Keratinocyte (primary cell): Measurements from ENCODE around the gene WDR87. TPM values are rescaled to one million over a fixed set of nuclear protein-coding genes. Genes with fewer than 3 reads are reported as not detected.

Source experiments
- DNase-seq: peaks from one replicate; pipeline ENCODE4 v3.0.0-alpha.2; 2011; ENCODE audit warnings: low read depth, missing footprints, low spot score
- FAIRE-seq: peaks from 2 replicates; lab custom pipeline; 2011; peaks lifted over from hg19 to GRCh38; lab: Jason Lieb, UNC
- H2AFZ ChIP-seq: 2 replicates; pipeline ENCODE4 v1.6.0; 2012; ENCODE audit warnings: low read length, control low read depth, inconsistent platforms; ENCODE audit not compliant: control insufficient read depth
- H3K27ac ChIP-seq: 2 replicates; pipeline ENCODE4 v1.5.1; 2011; ENCODE audit warnings: low read length; ENCODE audit not compliant: control insufficient read depth, insufficient read depth
- H3K27me3 ChIP-seq: 3 replicates; pipeline ENCODE4 v1.6.0; 2011; ENCODE audit warnings: low read length; ENCODE audit not compliant: control insufficient read depth, insufficient read depth; ENCODE audit errors: extremely low read depth
- H3K36me3 ChIP-seq, 2 experiments: 2 replicates in 1 of 2; 3 replicates in 1 of 2; pipeline ENCODE4 v1.5.1; 2011; ENCODE audit warnings: low read length in 2 of 2, mild to moderate bottlenecking in 1 of 2; ENCODE audit not compliant: control insufficient read depth in 2 of 2, insufficient read depth in 2 of 2; ENCODE audit errors: extremely low read depth in 1 of 2
- H3K4me1 ChIP-seq: 3 replicates; pipeline ENCODE4 v1.5.1; 2011; ENCODE audit warnings: low read length; ENCODE audit not compliant: control insufficient read depth, insufficient read depth; ENCODE audit errors: extremely low read depth
- H3K4me2 ChIP-seq: 3 replicates; pipeline ENCODE4 v1.6.0; 2011; ENCODE audit warnings: low read depth, low read length; ENCODE audit not compliant: control insufficient read depth, insufficient read depth; ENCODE audit errors: extremely low read depth
- H3K4me3 ChIP-seq, 3 experiments: fragments of 200-600 bp in 1 of 3; sonication (generic) in 1 of 3; 2 replicates in 2 of 3; 3 replicates in 1 of 3; pipeline ENCODE4 v1.5.1; 2011 to 2016; ENCODE audit warnings: low read length in 3 of 3, mild to moderate bottlenecking in 3 of 3, control low read depth in 2 of 3, inconsistent platforms in 1 of 3, low read depth in 1 of 3, mixed read lengths in 1 of 3, mixed run types in 1 of 3, moderate library complexity in 1 of 3; ENCODE audit not compliant: control insufficient read depth in 2 of 3, insufficient read depth in 2 of 3; ENCODE audit errors: extremely low read depth in 1 of 3
- H3K79me2 ChIP-seq: 2 replicates; pipeline ENCODE4 v1.6.0; 2012; ENCODE audit warnings: low read length; ENCODE audit not compliant: control insufficient read depth, insufficient read depth
- H3K9ac ChIP-seq: 3 replicates; pipeline ENCODE4 v1.6.0; 2011; ENCODE audit warnings: low read length; ENCODE audit not compliant: control insufficient read depth, insufficient read depth; ENCODE audit errors: extremely low read depth
- H3K9me1 ChIP-seq: 3 replicates; pipeline ENCODE4 v1.6.0; 2011; ENCODE audit warnings: low read length; ENCODE audit not compliant: control insufficient read depth, insufficient read depth; ENCODE audit errors: extremely low read depth
- H3K9me3 ChIP-seq: 2 replicates; pipeline ENCODE4 v1.5.1; 2012; ENCODE audit warnings: low read depth, low read length; ENCODE audit not compliant: control insufficient read depth
- H4K20me1 ChIP-seq: 3 replicates; pipeline ENCODE4 v1.6.0; 2011; ENCODE audit warnings: low read length; ENCODE audit not compliant: control insufficient read depth, insufficient read depth; ENCODE audit errors: extremely low read depth
- CTCF ChIP-seq, 3 experiments: IDR thresholded peaks in 1 of 3; conservative IDR thresholded peaks in 1 of 3; optimal IDR thresholded peaks in 1 of 3; 2 replicates in 2 of 3; 3 replicates in 1 of 3; pipeline versions ENCODE3 to v1.5.1; 2011; ENCODE audit warnings: low read length in 3 of 3, mild to moderate bottlenecking in 3 of 3, moderate library complexity in 2 of 3, control low read depth in 1 of 3, inconsistent platforms in 1 of 3; ENCODE audit not compliant: insufficient read depth in 2 of 3; ENCODE audit errors: extremely low read depth in 1 of 3
- EZH2 ChIP-seq: IDR thresholded peaks from one replicate; pipeline ENCODE4 v1.6.1; 2012; ENCODE audit warnings: inconsistent platforms, mild to moderate bottlenecking, low read length, moderate library complexity
- dilution Hi-C: fragments of 300-500 bp; cut with MboI; formaldehyde crosslinking; loops from one replicate; pipeline ENCODE4 v1.7.0; 2020; ENCODE audit warnings: low sequenced_read_pairs; ENCODE audit not compliant: extremely low pct_ligation_motif_present
- polyA plus RNA-seq, 5 experiments: library from polyadenylated mRNA; depleted of rRNA in 3 of 5; stranded (reverse) in 3 of 5; stranded (forward) in 1 of 5; unstranded in 1 of 5; fragments of >200 nt; gene quantifications; 1 replicate in 1 of 5; 2 replicates in 3 of 5; 3 replicates in 1 of 5; pipeline versions ENCODE4 v1.2.1 to v1.2.3, GENCODE V29; 2011 to 2012; ENCODE audit warnings: missing spikeins in 2 of 5, low read depth in 1 of 5, low replicate concordance in 1 of 5

Gene WDR87
- polyA plus RNA-seq, 1 donor (not counting 4 experiments of a cell fraction or from before 2014, with no cell fraction given) = not detected

- Histone ChIP-seq H3K4me1 (peaks cover 10% of the 10 kb centered on the region), H3K79me2 (peaks cover 35% of the 10 kb centered on the region), H3K9ac (peak within 1 kb of the TSS; percentile 81), H3K4me3 (peak within 1 kb of the TSS; percentile 69 to 81 (median 78)), H3K9me1 (no peaks in the 10 kb centered on the region), H3K27ac (peak within 1 kb of the TSS; percentile 37), H3K9me3 (no peaks in the 10 kb centered on the region), H2AFZ (peak within 1 kb of the TSS; percentile 94), H3K4me2 (peak within 1 kb of the TSS; percentile 88), H3K27me3 (no peaks in the 10 kb centered on the region), H3K36me3 (no peaks in the 10 kb centered on the region), H4K20me1 (no peaks in the 10 kb centered on the region)
- dilution Hi-C loops = no loop called here
- FAIRE-seq = peak; percentile 53
- TF ChIP-seq CTCF (optimal IDR thresholded peaks at IDR 0.05 in 1 of 3, IDR thresholded peaks at IDR 0.05 in 1 of 3, conservative IDR thresholded peaks at IDR 0.05 in 1 of 3; ENCODE audit: extremely low read depth in 1 of 3, insufficient read depth in 2 of 3, low read length in 3 of 3) (peak in 1 of 3 experiments; percentile 9), EZH2 (no peak)
- peak; percentile 60 for DNase-seq
Observed at GRCh38 chr19:37906869-37907734, 708 bp upstream of the WDR87 start, which contains the start of gene SIPA1L3. TSS of gene SIPA1L3 (plus strand) at chr19:37907208. CDS start at chr19:38081566, 174,358 bp downstream.

- Histone ChIP-seq H3K4me3 (no peak overlapping the region), H2AFZ (no peak overlapping the region), H3K9me1 (no peaks in the 10 kb centered on the region), H3K27me3 (no peaks in the 10 kb centered on the region), H4K20me1 (no peaks in the 10 kb centered on the region), H3K36me3 (no peaks in the 10 kb centered on the region), H3K4me2 (no peak overlapping the region), H3K79me2 (peaks cover 10% of the 10 kb centered on the region), H3K9me3 (no peaks in the 10 kb centered on the region), H3K9ac (no peak overlapping the region), H3K27ac (no peak overlapping the region), H3K4me1 (peaks cover 7% of the 10 kb centered on the region)
- dilution Hi-C loops = no loop called here
- DNase-seq (no peak), FAIRE-seq (no peak)
- TF ChIP-seq CTCF (optimal IDR thresholded peaks at IDR 0.05 in 1 of 3, IDR thresholded peaks at IDR 0.05 in 1 of 3, conservative IDR thresholded peaks at IDR 0.05 in 1 of 3; ENCODE audit: extremely low read depth in 1 of 3, insufficient read depth in 2 of 3, low read length in 3 of 3) = no peak
- no peak for TF ChIP-seq EZH2
Observed at GRCh38 chr19:37903096-37903495, 3.3 kb downstream of the WDR87 start.
